H1 (cell line): Measurements from ENCODE around the gene C1orf174. TPM values are rescaled to one million over a fixed set of nuclear protein-coding genes. Genes with fewer than 3 reads are reported as not detected.

Experiments
- ASH2L ChIP-seq: fragments of 200-600, 300-600 bp; sonication (generic); IDR thresholded peaks from one replicate; pipeline ENCODE4 v1.7.1; 2017; ENCODE audit warnings: low read length
- CHD1 ChIP-seq: IDR thresholded peaks from 2 replicates; pipeline ENCODE4 v1.6.1; 2012; ENCODE audit warnings: low read depth, low read length, improper control_type of control experiment
- CREB1 ChIP-seq: IDR thresholded peaks from 2 replicates; pipeline ENCODE4 v1.6.1; 2012; ENCODE audit warnings: inconsistent platforms
- PHF8 ChIP-seq: fragments of 200-600 bp; sonication (generic); conservative IDR thresholded peaks from 2 replicates; pipeline ENCODE4 v1.7.1; 2012; ENCODE audit warnings: low read depth, mild to moderate bottlenecking, inconsistent platforms, low read length, moderate library complexity
- SIX5 ChIP-seq: IDR thresholded peaks from 2 replicates; pipeline ENCODE4 v1.6.1; 2011; ENCODE audit warnings: mild to moderate bottlenecking, low read depth, low read length
- polyA plus RNA-seq, 7 experiments: library from polyadenylated mRNA; depleted of rRNA in 3 of 7; stranded (reverse) in 5 of 7; unstranded in 2 of 7; fragments of >200 nt in 5 of 7; fragments of 200-250 nt in 2 of 7; gene quantifications; 1 replicate in 5 of 7; 2 replicates in 1 of 7; 4 replicates in 1 of 7; pipeline versions ENCODE4 v1.2.1 to v1.2.3, GENCODE V29; 2011 to 2013; ENCODE audit warnings: missing spikeins in 2 of 7, mixed read lengths in 2 of 7
- total RNA-seq: library from RNA; stranded (reverse); fragmentation: NEBNext Ultra II Directional; extraction: Animal tissue kit (Norgen Biotek cat#: 25700); gene quantifications from 2 replicates; pipeline ENCODE4 v1.2.1, GENCODE V29; 2021
- TF ChIP-seq, protein P1 (sequence below): IDR thresholded peaks from 2 replicates; pipeline ENCODE4 v1.6.1; 2012; ENCODE audit warnings: inconsistent platforms
- TF ChIP-seq, protein P2 (sequence below): IDR thresholded peaks from 2 replicates; pipeline ENCODE4 v1.6.1; 2012; ENCODE audit warnings: low read length, inconsistent platforms

Gene C1orf174
- total and polyA plus RNA-seq, 2 of the 8 experiments (the other 6 are each of a cell fraction or from before 2014, with no cell fraction given): 28.4 to 32.4 TPM

DNA sequence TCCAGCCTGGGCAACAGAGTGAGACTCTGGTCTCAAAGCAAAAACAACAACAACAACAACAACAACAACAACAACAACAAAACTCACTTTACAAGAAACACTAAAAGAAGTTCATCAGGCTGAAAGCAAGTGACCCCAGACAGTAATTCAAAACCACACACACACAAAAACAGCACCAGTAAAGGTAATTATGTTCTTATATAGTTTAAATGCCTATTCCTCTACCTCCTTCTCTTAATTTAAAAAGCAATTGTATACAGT, 1.7 kb downstream of the C1orf174 start (continued):
- no peak for TF ChIP-seq CHD1
- no peak for TF ChIP-seq PHF8
- TF ChIP-seq, protein P1, sequence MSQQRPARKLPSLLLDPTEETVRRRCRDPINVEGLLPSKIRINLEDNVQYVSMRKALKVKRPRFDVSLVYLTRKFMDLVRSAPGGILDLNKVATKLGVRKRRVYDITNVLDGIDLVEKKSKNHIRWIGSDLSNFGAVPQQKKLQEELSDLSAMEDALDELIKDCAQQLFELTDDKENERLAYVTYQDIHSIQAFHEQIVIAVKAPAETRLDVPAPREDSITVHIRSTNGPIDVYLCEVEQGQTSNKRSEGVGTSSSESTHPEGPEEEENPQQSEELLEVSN: no peak
- no peak for TF ChIP-seq SIX5
- no peak for TF ChIP-seq ASH2L
- TF ChIP-seq, protein P2, sequence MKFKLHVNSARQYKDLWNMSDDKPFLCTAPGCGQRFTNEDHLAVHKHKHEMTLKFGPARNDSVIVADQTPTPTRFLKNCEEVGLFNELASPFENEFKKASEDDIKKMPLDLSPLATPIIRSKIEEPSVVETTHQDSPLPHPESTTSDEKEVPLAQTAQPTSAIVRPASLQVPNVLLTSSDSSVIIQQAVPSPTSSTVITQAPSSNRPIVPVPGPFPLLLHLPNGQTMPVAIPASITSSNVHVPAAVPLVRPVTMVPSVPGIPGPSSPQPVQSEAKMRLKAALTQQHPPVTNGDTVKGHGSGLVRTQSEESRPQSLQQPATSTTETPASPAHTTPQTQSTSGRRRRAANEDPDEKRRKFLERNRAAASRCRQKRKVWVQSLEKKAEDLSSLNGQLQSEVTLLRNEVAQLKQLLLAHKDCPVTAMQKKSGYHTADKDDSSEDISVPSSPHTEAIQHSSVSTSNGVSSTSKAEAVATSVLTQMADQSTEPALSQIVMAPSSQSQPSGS: no peak
- no peak for TF ChIP-seq CREB1
